Ureter (tissue), 1 donor: ENCODE measurements around the gene CLINT1. TPM values are rescaled to one million over a fixed set of nuclear protein-coding genes. Genes with fewer than 3 reads are reported as not detected.

Source experiments
- DNase-seq: peaks from one replicate; pipeline ENCODE4 v3.0.0-alpha.2; 2020; ENCODE audit warnings: low spot score
- total RNA-seq: library from RNA; stranded (reverse); gene quantifications from one replicate; pipeline ENCODE4 v1.2.4, GENCODE V29; 2023
- donor health status: DM: yes; HTN: yes; CAD: no.

The CLINT1 gene
- total RNA-seq, 1 donor from 2014 or later, result 131 TPM

DNA sequence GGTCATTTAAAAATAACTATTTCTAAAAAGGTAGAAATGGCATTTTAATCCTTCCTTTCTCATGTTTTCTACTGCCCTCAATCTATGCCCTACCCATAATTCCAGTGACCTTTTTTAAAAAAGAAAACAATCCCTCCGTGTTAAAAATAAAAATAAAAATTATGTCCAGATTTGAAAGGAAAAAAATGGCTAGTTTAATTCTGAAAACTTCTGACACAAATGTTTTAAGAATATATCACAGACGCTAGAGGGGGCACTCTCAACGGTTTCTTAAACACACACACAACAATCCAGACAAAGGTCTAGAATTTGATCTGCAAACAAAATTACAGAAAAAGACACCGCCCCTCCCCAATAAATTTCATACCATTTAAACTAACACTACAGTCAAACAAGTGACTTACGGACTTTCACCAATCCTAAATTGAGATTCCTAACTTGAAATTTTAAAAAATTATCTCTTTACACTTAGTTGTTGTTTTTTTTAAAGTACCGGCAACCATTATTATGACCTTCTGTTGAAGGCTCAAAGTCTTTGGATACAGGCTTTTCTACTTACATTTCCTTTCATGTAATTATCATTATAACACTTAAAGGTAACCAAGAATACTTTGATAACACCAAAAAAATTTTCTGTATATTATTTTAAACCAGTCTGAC, 38.2 kb downstream of the CLINT1 start:
- no peak for DNase-seq

DNA sequence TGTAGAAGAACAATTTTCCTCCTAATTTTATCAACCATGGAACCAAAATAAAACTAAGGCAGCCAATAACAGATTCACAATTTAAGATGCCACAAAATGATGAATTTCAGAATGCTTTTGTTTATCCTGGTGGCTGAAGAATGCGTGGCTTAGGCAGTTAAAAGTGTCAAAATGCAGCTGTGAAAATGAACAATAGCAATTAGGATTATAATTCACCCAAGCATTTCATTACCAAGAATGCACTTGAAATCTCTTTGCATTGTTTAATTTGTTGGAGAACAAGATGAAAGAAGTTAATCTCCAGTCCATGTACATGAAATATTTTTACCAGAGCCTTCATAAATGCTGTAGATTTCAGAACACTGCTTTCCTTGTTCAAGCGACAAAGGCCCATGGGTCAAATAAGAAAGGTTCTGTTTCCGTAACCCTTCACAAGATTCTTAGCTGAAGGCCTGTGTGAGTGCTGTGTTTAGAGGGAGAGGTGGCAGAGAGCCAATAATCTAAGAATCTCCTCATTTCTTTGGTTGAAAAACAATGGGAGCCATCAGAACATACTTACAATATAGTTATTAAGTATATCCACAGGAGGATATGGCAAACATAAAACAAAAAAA, 39.3 kb downstream of the CLINT1 start:
- no peak for DNase-seq

DNA sequence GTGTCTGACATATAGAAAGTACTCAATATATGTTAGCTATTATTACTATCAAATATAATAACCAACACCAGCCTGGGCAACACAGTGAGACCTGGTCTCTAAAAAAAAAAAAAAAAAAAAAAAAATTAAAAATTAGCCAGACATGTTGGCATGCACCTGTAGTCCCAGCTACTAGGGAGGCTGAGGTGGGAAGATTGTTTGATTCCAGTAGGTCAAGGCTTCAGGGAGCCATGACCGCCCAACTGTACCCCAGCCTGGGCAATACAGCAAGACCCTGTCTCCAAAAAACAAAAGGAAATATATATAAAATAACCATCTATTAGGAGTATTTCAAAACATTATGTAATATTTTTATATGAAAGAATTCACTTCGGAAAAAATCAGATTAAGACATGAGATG, 40.6 kb downstream of the CLINT1 start:
- DNase-seq, result no peak

DNA sequence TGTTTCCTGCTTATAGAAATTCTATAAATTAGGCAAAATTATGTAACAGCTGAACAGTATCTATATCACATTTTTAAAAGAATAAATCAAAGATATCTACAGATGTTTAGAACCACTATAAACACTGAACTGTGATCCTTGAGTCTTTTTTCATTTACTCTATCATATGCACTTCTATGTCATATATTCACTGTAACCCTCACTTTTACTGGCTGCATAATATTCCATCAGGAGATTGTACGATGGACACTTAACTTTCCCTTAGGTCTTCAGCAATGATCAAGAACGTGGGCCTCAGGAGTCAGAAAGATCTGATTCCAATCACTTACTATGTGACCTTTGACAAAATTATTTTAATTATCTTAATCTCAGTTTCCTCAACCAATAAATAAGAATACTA, 41.0 kb downstream of the CLINT1 start:
- DNase-seq, result no peak

DNA sequence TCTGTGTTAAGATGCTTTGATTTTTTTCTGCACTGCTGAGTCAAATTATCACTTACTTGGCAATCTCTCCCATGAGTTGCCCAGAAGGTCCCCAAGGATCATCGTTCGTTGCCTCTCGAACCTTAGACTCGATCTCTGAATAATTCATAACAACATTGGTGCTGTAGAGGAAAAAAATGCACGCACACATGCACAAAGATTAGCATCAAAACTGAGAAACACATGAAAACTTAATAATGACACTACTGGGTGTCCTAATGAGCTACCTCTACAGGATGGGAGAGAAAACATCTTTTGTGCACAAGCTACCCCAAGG, 41.6 kb downstream of the CLINT1 start:
- no peak for DNase-seq

DNA sequence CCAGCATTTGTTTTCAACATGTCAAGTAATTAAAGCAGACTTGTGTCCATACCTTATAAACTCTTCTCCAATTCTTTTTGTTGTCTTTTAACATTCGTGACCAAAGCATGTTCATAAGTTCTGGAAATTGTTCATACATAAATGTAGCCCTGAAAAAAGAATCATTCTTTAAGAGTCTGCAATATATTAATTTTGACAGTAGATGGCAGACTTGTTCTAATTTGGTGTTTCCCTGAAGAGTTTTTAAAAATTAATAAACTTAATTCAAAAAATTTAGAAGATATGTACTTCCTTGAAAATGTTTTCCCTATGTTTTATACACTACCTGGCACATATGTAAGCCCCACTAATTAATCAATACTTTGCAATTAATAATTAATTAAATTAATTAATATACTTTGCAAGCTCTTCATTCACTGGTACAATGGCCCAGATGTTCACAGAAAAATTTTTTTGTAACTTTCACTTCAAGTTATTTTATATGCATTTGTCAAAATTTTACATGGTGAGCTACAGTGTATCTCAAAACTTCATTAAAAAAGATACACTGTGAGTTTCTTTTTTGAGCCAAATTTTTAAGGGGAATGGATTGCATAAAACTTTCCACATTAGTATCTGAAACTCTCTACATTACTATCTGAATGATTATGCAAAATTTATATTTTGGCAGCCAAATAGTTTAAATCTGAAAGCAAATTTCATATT, 42.1 kb downstream of the CLINT1 start:
- no peak for DNase-seq

DNA sequence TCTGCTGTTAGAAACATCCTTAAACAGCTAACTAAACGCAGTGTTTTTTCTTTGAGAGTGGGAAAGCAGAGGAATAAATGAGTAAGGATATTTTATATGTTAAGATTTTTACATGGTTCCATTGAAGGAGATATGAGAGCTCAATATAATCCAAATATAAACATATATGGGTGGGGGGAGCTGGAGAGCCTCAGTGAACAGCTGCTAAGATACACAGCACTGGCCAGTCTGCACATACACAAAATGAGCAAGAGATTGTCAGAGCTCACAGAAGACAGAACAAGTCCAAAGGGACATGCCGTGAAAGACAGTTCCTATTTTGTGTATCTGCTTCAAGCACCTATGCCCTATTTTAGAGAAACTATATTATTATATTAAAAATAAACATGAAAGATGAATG, 46.9 kb downstream of the CLINT1 start:
- DNase-seq, result no peak

DNA sequence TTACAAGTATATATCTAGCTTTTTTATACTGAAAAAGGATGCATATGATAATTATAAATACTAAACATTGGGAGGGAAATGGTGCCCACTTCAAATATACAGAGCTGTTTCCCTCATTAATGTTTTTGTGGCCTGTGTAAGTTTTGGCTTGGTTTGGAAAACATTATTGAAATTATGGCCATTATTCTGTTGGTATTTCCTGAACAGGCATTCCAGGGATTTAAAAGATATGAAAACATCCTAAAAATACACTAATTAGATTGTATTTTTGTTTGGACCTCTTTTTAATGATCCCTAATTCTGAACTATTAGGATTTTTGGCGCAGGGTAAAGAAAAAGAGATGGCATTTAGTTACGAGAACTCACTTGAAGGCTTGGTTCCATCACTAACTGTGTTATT, 50.9 kb downstream of the CLINT1 start:
- no peak for DNase-seq

DNA sequence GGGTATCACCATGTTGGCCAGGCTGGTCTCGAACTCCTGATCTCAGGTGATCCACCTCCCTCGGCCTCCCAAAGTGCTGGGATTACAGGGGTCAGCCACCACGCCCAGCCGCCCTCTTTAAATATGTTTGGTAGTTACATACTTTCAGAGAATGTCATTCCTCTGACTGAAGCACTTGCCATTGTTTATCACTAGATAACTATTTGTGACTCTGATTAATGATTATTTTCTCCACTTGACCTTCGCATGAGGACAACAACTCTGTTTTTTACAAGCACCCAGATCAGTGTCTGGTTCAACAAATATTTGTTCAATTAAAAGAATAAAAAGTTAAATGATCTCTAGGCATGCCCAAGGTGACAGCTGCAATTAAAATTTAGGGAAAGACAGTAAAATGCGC, 56.2 kb downstream of the CLINT1 start:
- DNase-seq, result no peak

DNA sequence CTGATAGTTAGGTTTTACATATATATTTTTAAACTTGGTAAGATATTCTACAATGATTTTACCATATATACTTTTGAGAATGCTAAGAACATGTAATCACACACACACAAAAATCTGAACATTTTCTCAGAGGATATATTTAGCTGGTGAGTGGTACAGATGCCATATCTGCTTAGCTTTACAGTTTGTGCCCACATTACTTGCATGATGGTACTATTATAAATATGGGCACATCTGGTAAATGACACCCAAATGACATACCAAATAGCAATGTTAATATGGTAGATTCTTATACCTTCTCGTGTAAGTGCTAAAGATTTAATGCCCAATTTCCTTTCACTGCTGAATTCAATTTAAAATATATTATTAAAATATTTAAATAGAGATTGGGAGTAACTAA, 58.8 kb downstream of the CLINT1 start:
- no peak for DNase-seq

DNA sequence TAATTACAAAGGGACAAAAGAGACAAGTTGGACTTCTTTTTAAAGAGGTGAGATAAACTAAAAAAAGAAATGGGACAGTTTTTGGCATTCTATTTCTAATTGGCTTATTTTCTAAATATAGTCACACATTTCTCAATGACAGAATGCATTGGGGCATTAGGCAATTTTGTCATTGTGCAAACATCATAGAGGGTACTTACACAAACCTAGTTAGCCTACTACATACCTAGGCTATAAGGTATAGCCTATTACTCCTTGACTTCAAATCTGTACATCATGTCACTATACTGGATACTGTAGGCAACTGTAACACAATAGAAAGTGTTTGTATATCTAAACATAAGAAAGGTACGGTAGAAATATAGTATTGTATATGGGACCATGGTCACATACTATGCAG, 59.4 kb downstream of the CLINT1 start:
- DNase-seq, result no peak

DNA sequence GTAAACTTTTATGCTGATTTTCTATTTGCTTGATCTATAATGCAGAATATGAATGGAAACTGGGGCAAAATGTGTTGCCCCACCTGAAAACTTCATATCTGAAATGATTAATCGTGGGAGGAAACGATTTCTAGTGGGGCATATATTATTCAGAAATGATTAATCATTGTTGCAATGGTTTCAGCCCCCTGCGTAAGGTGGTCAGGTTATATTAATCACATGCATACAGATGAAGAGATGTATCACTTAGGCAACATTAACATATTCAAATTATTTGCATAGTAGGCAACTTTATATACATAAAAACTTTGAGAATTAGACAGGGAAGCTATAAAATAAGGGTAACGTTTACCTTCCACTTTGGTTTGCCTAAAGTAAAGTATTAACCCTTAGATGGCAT, 65.6 kb downstream of the CLINT1 start:
- DNase-seq, result no peak

DNA sequence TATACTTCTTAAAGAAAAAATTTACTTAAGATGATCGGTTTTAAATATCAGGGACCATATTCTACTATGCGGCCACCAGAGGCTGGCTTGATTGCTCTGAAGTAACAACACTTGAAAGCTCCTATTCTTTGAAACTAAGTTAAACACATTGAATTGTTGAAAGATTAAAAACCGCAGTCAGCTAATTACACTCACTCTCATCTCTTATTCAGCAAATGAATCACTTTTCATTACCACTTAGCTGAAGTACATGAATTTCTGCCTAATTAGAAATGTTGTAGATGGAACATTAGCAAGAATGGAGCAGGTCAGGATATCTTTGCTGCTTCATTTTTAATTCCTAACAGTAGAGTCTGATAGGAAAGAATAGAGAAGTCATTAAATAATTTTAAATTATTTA, 73.1 kb downstream of the CLINT1 start:
- DNase-seq, result no peak

DNA sequence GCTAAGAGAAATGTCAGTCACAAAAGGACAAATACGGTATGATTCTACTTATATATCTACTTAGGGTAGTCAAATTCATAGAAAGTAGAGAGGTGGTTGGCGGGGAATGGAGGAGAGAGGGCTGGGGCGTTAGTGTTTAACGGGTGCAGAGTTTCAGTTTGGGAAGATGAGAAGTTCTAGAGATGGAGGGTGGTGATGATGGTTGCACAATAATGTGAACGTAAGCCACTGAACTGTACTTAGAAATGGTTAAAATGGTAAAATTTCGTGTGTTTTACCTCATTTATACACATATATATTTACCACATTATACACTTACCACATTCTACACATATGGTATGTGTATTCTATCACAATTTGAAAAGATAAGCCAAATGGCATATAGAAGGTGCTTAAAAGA, 79.7 kb downstream of the CLINT1 start:
- no peak for DNase-seq

DNA sequence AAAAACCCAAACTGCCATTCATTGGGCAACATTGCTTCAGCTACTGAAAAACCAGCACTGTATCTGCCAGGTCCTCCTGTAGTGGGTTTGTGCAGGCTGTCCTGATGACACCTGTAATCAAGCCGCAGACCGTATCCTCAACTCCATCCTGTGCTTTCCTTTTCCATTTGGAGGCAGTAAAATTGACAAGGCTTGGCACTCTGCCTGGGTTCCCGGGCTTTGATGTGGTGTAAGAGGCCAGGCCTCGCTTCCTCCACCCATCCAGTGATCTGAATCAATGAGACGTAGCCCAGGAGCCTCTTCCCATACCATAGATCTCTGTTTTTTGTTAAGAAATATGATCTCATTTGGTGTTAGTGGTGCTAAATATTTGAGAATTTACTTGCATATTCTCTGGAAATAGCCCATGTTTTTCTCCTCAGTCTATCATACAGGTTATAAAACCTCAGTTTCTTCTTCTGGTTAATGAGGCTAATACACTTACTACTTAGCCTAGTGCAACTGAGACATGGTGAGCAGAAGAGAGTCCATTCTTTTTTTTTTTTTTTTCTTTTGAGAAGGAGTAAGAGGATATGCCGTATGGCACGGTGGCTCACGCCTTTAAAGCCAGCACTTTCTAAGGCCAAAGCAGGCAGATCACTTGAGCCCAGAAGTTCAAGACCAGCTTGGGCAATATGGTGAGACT, 80.7 kb downstream of the CLINT1 start:
- no peak for DNase-seq

DNA sequence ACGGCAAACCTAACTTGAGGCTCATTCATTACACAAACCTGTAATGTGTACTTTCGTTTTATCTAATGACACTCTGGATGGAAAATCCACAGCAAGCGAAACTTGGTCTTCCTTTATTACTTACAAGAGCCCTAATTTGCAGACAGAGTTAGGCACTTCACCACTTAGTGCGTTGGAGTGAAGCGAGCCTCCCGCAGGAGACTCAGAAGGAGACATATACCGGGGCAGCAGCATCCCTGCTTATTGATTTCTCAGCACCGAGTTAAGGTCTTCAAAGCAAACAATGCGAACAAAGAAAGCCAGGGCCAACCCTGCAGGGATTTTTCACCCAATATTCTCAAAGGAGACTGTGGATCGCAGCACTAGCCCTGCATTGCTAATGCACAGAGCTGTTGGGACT, 86.8 kb downstream of the CLINT1 start:
- no peak for DNase-seq

DNA sequence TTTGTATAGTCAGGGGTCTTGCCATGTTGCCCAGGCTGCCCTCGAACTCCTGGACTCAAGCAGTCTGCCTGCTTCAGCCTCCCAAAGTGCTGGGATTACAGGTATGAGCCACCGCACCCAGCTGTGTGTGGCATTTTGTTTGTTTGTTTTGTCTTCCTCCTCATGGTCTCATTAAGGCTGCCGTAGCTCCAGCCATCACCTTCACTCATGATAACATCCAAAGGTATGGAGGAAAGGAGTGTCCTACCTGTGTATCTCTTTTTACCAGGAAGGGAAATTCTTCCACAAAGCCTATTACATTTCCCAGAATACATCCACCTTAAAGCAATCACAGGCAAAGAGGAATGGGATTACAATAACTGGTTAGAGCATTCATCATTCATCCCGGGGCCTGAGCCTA, 88.3 kb downstream of the CLINT1 start:
- DNase-seq, result no peak

DNA sequence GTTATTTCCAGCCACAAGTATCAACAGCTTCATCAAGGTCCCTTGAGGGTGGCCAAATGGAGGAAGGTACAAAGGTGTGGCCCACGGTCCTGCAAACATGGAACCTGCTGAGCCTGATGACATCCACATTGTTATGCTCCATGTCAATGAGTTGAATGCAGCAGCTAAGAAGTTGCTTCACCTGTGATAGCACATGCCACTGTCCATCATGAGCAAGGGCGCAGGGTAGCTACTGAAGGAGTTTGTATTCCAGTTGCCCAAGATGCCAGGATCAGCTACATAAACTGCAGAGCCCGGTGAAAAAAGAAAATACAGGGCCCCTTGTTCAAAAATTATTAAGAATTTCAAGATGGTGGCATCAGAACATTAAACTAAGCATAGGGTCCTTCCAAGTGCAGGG, 91.3 kb downstream of the CLINT1 start:
- no peak for DNase-seq

DNA sequence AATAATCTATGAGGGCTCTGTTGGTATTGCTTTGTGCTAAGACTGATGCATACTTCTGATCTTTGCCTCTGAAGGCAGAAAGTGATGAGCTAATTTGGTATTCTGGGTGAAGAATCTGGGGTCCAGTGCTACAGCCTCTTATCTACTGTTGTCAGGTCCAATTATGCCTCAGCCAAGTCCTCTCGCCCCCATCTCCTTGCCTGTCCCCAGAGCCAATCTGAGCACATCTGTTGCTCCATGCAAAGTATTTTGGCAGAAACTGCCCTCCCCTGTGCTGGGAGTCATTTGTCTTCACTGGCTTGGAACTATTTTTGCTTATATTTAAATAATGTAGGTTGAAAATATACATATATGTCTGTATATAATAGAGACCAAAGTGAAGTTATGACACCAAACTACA, 92.0 kb downstream of the CLINT1 start:
- DNase-seq, result no peak

DNA sequence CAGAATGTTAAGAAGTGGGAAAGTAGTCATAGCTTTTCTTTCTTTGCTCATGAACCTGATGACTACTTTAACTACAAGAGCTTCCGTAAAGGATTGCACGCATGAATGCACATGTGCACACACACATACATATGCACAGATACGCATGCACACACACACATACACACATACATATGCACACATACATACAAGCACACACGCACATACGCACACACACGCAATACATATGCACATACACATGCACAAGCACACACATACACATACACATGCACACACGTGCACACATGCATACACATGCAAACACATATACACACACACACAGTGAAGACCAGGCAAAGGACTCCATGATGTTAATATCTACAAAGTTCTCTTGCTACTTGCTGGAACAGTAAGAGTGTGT, 92.5 kb downstream of the CLINT1 start:
- DNase-seq, result no peak

DNA sequence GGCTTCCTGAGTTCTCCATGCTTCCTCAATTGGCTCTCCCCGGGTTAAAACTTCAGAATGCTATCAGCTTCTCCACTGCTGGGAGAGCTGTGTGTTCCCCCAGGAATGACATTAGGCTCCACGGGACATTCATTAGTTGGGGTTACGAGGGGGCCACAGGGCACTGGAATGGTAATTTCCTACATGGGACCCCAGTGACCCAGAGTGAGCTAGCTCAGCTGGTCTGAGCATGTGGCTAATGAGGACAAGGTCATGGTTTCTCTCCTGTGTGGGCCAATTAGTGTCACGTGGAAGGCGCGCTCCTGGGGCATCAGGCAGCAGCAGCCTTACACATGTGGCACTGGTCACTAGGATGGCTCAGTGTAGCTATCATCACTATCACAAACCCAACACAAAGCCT, 94.4 kb downstream of the CLINT1 start:
- DNase-seq, result no peak

DNA sequence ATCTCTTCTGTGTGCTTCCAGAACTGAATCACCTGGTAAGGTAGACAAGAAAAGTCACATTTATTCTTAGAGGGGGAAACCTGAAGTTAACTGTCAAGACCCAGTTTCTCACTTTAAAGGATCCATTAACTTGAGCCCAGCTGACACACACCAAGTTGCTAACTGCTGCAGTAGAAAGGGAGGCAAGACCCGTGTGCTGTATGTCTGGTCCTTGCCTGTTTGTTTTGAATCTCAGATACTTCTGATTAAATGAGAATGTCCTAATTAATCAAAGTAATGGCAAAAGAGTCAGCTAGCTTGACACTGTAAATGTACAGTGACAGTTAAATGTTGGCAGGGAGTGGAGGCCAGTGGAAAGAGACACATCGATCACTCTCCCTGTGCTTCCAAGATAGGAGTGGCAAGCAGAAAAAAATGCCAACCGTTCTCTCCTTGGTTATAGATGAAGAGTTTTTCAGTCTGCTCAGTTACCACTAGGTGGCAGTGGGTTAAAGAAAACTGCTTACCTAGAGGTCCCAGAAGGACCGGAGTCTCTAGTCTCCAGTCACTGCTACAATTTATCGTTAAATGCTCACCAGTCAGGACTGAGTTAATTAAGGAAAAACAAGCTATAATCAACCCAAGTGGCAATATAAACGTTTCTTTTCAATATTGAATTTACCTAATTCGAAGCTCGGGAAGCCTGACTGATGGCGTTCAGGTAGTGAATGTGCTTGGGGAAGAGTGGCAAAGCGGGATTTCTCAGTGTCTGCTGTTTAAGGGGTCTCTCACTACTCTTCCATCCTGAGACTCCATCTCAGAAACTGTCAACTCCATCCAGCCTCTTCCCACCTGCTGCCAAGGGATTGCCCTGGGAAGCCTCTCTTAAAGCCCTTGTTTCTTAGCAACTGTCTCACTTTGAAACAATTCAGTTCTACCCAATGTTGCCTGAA, 97.0 kb downstream of the CLINT1 start:
- no peak for DNase-seq
